AG08396 (cell line): Measurements from ENCODE around the gene OR2V1.
"Not testable (repeated sequence)": the region's sequence is repeated elsewhere in the genome, so short reads cannot be mapped to it uniquely, and the experiment has no call there.

Source experiments
- DNase-seq: peaks from one replicate; pipeline ENCODE4 v3.0.0; 2012; ENCODE audit warnings: low spot score, mixed read lengths

Gene OR2V1

DNA sequence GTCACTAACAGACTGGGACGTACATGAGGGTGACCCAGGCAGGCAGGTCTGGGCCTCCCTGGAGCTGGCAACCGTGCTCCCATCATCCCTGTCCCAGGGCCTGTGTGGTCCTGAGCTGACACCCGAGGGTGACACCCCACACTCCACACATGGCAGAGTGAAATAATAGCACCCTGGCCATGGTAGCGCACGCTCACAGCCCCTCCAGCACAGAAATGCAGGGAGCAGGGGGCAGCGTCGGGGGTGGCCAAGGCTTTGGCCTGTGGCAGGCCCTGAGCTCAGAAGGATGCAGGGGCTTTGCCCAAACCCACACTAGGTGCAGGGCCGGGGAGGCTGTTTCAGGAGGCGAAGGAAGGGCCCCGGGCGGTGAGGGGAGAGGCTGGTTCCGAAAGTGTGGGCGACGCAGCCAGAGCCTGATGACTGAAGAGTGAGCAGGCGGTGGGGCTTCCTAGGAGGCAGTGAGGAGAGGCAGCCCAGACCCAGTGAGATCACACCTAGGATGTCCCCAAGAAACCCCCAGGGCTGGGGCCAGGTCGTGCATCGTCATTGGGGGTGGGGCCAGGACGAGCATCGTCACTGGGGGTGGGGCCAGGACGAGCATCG is 29.3 kb upstream of the OR2V1 start:
- DNase-seq: peak; percentile 55

DNA sequence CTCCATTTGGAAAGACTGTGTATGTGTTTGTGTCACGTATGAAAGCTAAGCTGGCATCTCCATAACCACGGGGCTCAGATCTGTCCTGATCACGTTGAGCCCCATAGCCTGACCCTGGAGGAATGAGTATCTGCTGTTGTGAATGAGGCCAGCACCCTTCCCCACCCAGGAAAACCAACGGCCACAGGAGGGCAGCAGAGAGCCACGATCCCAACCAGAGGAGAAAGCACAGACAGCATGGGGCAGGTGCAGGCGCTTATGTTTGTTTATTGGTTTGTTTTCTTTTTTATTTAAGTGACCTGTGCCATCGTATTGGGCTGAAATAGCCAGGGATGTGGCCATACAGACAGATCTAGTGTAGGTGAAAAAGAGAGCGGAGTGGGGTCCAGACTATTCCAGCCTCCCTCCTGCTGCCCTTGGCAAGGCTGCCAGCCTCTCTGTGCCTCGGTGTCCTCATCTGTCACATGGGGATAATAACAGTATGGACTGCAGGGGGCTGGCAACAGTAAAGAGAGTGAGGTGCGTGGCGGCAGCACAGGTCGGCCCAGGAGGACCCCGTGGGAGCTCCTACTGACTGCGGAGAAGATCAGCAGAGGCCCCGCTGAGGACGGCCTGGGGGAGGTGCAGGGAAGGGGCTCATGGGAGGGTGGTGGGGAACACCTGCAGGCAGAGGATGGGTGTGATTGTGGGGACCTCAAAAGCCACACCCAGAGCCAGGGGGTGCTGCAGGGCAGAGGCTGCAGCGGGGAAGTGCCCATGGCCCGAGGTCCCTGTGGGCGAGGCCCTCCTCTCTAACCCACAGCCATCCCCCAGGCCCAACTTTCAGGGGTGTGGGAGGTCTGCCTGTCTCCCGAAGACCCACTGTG is 28.6 kb upstream of the OR2V1 start:
- peak; percentile 87 for DNase-seq

DNA sequence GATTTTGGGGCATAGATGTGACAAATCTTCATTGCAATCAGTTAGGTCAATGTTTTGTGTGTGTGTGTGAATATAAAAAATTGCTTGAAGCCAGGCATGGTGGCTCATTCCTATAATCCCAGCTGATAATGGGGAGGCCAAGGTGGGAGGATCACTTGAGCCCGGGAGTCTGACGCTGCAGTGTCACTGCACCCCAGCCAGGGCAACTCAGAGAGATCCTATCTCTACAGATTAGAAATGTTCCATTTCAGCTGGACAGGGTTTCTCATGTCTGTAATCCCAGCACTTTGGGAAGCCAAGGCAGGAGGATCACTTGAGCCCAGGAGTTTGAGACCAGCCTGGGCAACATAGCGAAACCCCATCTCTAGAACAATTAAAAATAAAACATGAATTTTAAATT is 27.9 kb upstream of the OR2V1 start:
- no peak for DNase-seq

DNA sequence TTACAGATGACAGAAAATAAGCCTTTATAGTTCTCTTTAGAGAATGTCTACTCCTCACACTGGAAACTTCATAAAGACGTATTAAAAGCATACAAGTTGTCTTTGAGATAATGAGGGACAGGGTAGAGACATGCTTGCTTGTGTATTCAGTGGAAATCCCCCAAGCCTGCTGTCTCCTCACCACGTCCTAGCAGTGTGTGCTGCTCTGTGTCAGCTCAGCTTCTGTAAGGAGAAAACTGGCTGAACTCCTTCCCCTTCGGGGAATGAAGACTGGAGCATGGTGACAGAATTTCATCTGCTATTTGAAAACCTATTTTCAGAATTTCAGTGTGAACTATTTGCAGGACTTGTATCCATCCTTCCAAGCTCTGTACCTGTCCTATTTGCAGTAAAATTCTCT is 25.8 kb upstream of the OR2V1 start:
- no peak for DNase-seq

DNA sequence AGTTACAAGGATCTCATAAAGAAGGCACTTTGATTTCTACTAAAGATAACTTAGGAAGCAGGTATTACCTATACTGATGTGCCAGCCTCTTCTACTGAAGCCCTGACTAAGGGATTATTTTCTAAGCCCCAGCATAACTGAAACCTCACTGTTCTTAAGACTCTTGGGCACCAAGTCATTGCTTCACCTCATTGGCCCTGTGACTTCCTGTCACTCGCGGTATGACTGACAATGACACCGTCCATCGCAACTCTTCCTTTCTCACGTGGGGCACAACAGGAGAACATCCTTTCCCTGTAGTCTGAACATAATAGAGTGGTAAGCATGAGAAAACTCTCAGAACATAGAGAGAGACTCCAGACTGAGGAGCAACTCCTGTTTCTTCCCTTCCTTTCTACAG is 22.8 kb upstream of the OR2V1 start:
- no peak for DNase-seq

DNA sequence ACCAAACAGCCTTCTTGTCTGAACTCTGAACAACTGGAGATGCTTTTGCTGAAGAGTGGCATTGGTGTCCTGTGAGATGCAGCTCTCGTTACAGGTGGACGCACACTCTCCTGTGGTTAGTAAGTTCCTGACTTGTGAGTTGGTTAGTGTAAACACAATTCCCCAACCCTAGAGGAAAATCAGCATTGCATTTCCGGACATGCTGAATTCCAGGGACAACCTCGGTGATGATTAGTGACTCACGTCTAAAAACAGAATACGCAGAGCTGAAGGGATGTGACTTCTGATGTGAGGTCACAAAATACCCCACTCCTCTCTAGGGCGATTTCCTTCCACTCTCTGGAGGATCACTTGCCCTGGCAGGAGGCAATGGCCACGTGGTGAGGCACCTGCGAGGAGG is 21.4 kb upstream of the OR2V1 start:
- DNase-seq: no peak

DNA sequence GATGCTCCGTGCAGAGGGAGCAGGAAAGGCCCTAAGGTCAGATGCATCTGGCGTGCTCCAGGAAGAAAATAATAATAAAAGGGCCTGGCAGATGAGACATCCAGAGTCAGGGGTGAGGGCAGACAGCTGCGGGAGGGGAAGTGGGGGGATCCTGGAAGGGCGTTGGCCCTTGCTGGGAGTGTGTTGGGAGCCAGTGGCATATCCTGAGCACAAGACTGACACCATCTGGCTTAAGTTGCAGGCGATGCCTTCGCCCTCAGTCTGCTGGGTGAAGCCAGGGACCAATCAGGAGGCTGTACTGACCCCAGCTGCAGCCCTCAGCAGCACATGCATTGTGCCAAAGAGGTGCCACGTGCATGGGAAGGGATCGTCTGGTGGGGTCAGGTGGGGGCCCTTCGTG is 20.2 kb upstream of the OR2V1 start:
- DNase-seq: peak; percentile 29

DNA sequence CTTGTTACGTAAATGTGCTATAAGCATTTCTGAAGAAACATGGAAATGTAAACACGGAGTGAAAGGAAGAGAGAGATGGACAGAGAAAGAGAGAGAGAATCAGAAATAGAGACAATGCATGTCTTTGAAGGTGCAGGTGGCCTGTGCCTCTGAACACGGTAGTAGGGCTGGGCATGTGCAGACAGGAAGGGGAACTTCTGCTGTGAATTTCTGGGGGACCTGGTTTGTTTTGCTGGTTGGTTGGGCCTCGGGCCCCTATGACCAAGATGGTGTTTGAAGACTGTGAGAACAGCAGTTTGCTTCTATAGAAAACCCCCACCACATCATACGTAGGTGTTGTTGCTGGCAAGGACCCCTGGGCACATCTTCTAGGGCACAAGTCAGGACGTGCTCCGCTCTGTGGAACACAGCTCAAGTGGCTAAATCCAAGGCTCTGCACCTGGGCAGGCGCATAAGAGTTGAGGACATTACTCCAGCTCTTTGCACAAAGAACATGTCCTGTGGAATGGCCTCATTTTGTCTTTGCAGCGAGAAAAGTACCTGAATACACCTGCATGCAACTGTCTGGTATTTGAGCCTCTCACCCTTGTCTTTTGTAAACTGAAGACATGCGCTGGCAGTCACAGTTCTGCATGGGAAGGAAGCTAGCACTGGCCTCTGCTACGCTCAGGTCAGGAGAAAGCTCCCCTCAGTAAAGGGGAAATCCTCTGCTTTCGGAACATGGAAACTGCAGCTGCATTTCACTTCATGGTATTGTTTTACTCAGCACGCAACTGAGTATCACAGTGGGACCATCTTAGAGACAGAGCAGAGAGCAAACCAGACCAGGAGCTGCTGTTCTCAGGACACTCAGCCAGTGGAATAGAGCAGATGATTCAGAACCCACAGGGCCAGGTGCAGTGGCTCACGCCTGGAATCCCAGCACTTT is 19.1 kb upstream of the OR2V1 start:
- no peak for DNase-seq

DNA sequence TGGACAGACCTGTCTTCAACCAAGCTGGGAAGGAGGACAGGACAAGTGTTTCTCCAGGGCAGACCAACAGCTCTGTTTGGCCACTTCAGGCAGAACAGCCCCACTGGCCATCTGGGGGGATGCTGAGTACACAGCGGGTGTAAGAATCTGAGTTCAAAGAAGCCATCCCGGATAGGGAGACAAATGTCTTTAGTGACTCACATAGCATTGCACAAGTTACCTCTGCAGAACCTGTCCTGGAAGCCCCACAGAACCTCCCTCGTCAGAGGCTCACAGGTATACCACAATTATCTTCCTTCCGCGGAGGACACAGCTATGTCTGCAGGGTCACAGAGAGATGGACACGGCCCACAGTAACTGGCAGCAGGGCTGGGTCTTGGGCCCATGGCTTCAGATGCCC is 18.4 kb upstream of the OR2V1 start:
- DNase-seq: no peak

DNA sequence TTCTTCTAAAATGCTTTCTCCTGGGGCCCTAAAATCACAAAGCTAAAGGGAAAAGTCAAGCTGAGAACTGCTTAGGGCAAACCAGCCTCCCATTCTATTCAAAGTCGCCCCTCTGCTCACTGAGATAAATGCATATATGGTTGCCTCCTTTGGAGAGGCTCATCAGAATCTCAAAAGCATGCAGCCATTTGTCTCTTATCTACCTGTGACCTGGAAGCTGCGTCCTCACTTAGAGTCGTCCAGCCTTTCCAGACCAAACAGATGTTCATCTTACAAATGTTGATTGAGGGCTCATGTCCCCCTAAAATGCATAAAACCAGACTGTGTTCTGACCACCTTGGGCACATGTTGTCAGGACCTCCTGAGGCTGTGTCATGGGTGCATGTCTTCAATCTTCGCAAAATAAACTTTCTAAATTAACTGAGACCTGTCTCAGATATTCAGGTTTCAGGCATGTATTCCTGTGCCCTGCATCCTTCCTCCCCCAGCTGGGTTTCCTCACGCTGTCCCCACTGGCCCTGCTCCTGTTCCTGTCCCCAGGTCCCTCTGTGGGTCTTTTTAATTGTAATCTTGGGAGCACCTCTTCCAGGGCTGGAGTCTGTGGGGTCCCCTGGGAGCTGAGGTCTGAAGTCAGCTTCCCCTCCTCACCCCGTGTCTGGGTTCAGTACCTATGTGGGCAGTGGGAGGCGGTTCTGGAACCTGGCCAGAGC is 16.1 kb upstream of the OR2V1 start, which contains the start of gene OR2V2:
Gene OR2V2 (plus strand): TSS at position 660 of the 710 bp plus-strand sequence. CDS start 7,357 bp downstream, outside the sequence.
- not testable (repeated sequence) for DNase-seq

DNA sequence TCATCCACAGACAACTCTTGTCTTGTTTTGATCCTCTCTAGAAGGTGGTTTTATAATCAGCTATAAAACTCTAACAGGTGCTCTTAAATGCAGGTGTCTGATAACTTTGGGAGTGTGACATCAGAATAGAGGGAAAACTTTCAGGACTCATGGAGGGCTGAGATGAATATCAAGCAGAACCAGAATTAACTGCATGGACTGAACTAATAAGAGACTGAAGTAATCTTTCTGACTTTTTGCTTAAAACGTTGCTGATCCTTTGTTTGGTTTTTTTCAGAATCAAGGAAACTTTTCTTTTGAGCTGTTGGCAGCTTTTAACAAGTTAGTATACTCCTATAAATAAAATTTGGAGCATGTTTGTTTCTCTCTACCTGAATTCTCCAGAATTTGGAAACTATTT is 14.2 kb upstream of the OR2V1 start:
- DNase-seq: no peak

DNA sequence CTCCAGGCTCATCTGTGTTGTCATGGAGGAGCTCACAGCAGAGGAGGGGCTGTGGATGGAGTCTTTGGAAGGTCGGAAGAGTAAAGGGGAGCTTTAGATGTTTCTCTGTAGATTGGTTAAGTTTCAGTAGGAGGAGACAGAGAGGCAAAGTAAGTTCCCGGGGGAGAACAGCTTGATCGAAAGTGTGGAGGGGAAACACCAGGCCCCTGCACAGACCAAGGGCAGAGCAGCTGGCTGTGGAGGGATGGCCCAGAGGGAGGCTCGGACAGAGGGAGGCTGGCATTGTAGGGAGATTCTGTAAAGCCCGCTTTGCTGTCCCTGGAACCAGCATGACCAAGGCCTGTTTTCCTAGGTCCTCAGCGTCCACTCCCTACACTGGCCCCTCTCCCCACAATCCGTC is 11.1 kb upstream of the OR2V1 start:
- no peak for DNase-seq

DNA sequence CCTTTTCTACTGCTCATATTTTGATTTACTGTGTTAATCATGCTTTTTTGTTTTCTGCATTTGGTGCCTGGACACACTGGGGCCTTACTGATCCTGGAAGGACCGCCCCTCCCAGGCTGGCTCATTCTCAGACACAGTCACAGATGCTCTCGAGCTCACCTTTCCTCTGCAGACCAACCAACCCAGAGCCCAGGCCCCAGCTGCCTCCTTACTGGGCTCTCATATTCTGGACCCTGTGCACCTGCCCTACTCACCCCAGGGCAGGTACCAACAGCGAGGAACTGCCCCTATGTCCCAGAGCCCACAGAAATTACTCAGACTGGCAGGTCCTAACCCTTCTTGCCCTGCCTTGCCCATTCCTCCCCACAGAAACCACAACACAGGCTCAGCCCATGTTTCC is 9.8 kb upstream of the OR2V1 start:
- no peak for DNase-seq

DNA sequence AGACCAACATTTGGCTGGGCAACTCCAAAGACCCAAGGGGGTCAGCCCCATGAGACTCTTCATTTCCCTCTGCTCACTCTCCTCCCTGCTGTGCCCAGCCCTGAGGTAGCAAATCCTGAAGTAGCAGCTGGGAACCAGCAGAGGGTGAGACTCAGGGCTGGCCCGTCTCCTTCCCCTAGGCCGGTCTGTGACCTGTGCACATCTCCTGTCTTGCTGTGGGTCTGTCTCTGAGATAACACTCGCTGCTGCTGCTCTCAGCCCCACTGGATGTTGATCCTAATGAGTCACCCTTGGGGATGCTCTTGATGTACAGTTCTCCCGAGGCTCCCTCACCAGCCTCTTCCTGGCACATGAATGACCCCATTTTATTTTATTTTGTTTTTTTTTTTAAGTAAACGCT is 7.3 kb upstream of the OR2V1 start:
- DNase-seq: no peak

DNA sequence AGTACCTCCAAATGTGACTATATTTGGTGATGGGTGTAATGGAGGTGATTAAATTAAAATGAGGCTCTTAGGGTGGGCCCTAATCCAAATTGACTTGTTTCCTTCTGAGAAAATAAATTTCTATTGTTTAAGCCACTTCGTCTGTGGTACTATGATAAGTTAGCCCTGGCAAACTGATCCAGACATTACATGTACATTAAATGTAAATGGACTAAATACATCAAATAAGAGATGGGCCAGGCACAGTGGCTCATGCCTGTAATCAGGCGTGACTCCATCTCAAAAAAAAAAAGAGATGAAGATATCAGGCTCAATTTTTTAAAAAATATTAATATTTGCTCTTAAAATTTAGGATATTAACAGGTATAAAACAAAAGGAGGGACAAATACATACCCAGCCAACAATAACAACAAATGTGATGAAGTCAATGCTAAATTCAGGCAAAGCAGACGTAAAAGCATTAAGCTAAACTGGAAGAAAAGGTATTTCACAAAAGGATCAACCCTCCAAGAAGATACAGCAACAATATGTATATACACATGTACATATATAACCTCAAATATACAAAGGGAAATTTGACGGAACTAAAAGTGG is 5.5 kb upstream of the OR2V1 start:
- DNase-seq: no peak

DNA sequence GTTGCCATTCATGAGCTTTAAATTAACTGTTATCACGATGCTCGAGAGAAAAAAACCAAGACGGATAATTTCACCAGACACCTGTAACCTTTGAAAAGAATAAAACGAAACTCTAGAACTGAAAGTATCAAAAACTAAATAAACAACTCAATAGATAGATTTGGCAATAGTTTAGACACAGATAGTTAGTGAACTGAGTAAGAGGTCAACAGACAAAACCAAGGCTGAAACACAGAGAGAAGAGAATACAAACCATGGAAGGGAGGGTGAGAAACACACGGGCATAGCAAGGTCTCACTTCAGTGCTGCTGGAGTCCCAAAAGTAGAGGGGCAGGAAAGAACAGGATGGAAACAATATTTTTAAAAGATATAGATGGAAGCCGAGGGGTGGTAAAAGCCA is 3.3 kb upstream of the OR2V1 start:
- DNase-seq: no peak

DNA sequence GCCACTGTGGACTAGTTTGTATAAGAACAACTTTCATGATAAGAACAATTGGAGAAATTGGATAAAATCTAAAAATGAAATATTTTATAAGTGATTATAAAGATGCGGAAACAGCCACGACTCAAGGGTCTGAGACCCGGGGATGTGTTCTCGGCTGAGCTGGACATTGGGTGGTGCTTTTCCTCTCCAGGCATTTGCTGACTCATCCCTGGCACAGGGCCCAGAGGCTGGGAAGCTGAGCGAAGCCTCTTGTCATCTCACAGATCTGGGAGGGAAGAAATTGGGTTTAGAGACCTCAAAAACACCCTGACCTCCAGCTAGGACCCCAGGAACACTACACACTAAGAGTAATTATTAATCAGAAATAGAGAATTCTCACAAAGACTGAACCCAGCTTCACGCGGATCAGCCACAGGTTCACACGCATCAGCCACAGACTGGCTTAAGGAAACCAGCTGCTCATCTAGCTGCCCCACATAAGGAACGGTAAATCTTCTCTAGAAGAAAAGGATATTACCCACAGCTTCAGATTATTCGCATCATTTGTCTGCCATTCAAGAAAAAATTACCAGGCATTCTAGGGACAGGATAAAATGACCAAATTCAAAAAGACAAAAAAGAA is 2.8 kb upstream of the OR2V1 start:
- peak; percentile 81 for DNase-seq

DNA sequence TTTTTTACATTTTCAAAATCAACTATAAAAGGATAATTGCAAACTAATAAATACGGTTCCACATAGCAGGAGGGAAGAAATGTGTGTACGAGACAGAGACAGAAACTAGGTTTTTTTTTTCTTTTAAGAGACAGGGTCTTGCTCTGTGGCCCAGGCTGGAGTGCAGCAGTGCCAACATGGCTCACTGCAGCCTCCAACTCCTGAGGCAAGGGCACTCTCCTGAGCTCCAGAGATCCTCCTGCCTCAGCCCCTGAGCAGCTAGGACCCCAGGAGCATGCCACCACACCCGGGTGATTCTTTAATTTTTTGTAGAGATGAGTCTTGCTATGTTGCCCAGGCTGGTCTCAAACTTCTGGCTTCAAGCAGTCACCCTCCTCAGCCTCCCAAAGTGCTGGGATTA is 2.1 kb upstream of the OR2V1 start:
- DNase-seq: no peak

DNA sequence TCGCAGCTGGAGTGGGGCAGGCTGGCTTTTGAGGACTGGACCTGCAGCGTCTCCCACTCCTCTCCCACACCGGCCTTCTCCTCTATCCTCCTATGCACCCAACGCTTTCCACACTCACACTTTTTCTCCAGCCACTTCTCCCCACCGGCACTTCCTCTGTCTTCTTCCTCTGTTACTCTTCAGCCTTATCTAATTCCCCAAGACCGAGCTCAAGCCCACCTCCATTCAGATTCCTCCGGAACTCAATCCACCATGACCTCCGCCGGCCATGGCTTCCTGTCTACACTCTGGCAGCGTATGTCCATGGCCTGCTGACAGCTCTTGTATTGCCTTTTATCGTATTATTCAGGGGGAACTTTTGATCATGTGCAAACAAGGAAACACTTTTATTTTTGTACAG is 545 bp upstream of the OR2V1 start:
- no peak for DNase-seq

DNA sequence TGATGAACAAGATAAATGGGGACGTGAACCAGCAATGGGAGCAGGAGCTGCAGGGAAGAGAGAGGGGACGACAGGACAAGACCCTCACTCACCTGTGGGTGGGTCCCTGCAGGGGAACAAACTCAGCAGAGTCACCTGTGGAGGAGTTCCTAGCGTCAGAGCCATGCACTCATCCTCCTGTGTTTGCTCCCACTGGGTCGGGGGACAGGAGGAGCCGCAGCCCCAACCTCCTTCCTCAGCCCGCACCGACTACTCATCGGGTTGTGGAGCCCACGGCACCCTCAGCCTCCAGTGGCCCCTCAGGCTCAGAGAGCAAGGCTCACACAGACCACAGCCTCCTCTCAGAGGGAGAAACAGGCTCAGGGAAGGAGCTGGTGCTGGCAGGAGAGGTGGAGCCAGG is 888 bp downstream of the OR2V1 start:
- not testable (repeated sequence) for DNase-seq

DNA sequence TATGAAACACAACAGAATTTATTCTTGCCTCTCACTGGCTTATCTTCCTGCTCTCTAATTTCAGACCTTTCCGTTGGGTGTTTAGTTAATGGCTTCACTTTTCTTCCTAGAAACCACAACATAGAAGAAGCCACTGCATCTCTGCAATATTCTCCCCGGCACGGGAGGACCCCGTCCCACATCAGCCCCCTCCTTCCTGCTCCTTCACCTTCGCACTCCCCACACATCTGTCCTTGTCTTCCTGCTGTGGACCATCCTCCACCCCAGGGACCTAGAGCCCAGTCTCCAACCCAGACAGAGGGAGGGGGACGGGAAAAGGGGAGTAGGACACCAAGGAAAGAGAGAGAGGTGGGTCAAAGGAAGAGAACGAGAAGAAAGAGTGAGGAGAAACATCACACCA is 1.4 kb downstream of the OR2V1 start:
- no peak for DNase-seq
